MM.1S (cell line): Measurements from ENCODE around the gene CABLES1.

Source experiments
- DNase-seq: peaks from one replicate; pipeline ENCODE4 v3.0.0-alpha.2; 2015
- H2AFZ ChIP-seq: fragments of 300-600 bp; sonication (generic); 2 replicates; pipeline ENCODE4 v1.6.0; 2016; ENCODE audit warnings: antibody characterized with exemption, low read length
- H3F3A ChIP-seq: fragments of 300-600 bp; sonication (generic); 2 replicates; pipeline ENCODE4 v1.6.1; 2016; ENCODE audit warnings: mild to moderate bottlenecking, antibody characterized with exemption, low read length, moderate library complexity, mixed read lengths; ENCODE audit not compliant: insufficient read depth
- H3K27ac ChIP-seq: fragments of 300-600 bp; sonication (generic); 2 replicates; pipeline ENCODE4 v1.5.1; 2016; ENCODE audit warnings: mild to moderate bottlenecking, low read length
- H3K27me3 ChIP-seq: fragments of 300-600 bp; sonication (generic); replicated peaks from 2 replicates; pipeline ENCODE4 v1.6.0; 2016; ENCODE audit warnings: low read length; ENCODE audit not compliant: insufficient read depth
- H3K36me3 ChIP-seq: fragments of 300-600 bp; sonication (generic); replicated peaks from 2 replicates; pipeline ENCODE4 v1.6.1; 2016; ENCODE audit warnings: mild to moderate bottlenecking, low read length, mixed read lengths; ENCODE audit not compliant: insufficient read depth
- H3K4me1 ChIP-seq: fragments of 300-600 bp; sonication (generic); 2 replicates; pipeline ENCODE4 v1.6.1; 2016; ENCODE audit warnings: low read length, mixed read lengths
- H3K4me2 ChIP-seq: fragments of 300-600 bp; sonication (generic); 2 replicates; pipeline ENCODE4 v1.6.0; 2016; ENCODE audit warnings: low read depth, low read length
- H3K4me3 ChIP-seq: fragments of 300-600 bp; sonication (generic); 2 replicates; pipeline ENCODE4 v1.5.1; 2016; ENCODE audit warnings: low read length, mixed read lengths
- H3K79me2 ChIP-seq: fragments of 300-600 bp; sonication (generic); 2 replicates; pipeline ENCODE4 v1.6.1; 2016; ENCODE audit warnings: mixed run types, low read length, mixed read lengths
- H3K9ac ChIP-seq: fragments of 300-600 bp; sonication (generic); 2 replicates; pipeline ENCODE4 v1.6.1; 2016; ENCODE audit warnings: low read length, mixed read lengths
- H3K9me2 ChIP-seq: fragments of 300-600 bp; sonication (generic); replicated peaks from 2 replicates; pipeline ENCODE4 v1.6.1; 2016; ENCODE audit warnings: mild to moderate bottlenecking, low read length, mixed read lengths; ENCODE audit not compliant: insufficient read depth
- H3K9me3 ChIP-seq: fragments of 300-600 bp; sonication (generic); replicated peaks from 2 replicates; pipeline ENCODE4 v1.6.1; 2016; ENCODE audit warnings: mild to moderate bottlenecking, low read length, mixed read lengths; ENCODE audit not compliant: insufficient read depth
- H4K20me1 ChIP-seq: fragments of 300-600 bp; sonication (generic); 2 replicates; pipeline ENCODE4 v1.6.1; 2016; ENCODE audit warnings: mild to moderate bottlenecking, low read length, moderate library complexity, mixed read lengths; ENCODE audit not compliant: insufficient read depth
- CTCF ChIP-seq: fragments of 300-600 bp; sonication (generic); IDR thresholded peaks from 2 replicates; pipeline ENCODE4 v1.5.1; 2016; ENCODE audit warnings: antibody characterized with exemption, low read length, mixed read lengths
- EZH2 ChIP-seq: fragments of 300-600 bp; sonication (generic); optimal IDR thresholded peaks from 2 replicates; pipeline ENCODE3; 2017; ENCODE audit warnings: low read depth, mild to moderate bottlenecking, antibody characterized with exemption, low read length, mixed read lengths
- EZH2phosphoT487 ChIP-seq: fragments of 300-600 bp; sonication (generic); IDR thresholded peaks from 2 replicates; pipeline ENCODE4 v1.6.1; 2018; ENCODE audit warnings: antibody characterized with exemption, low read length

Gene CABLES1

GRCh38 chr18:23265682-23266399, 130.6 kb downstream of the CABLES1 start:
- Histone ChIP-seq H3K9me3 (no peaks in the 10 kb centered on the region), H4K20me1 (no peaks in the 10 kb centered on the region), H3K4me3 (no peak overlapping the region), H3K36me3 (no peaks in the 10 kb centered on the region), H2AFZ (no peak overlapping the region), H3K27me3 (no peaks in the 10 kb centered on the region), H3K27ac (no peak overlapping the region), H3K79me2 (no peaks in the 10 kb centered on the region), H3F3A (peaks cover 10% of the 10 kb centered on the region; the same call in 1 of the 2 replicates), H3K9me2 (no peaks in the 10 kb centered on the region), H3K4me2 (no peak overlapping the region), H3K4me1 (peaks cover 5% of the 10 kb centered on the region; the same call in 1 of the 2 replicates), H3K9ac (no peak overlapping the region)
- DNase-seq, result no peak
- TF ChIP-seq EZH2 (no peak), EZH2phosphoT487 (no peak), CTCF (no peak)

DNA sequence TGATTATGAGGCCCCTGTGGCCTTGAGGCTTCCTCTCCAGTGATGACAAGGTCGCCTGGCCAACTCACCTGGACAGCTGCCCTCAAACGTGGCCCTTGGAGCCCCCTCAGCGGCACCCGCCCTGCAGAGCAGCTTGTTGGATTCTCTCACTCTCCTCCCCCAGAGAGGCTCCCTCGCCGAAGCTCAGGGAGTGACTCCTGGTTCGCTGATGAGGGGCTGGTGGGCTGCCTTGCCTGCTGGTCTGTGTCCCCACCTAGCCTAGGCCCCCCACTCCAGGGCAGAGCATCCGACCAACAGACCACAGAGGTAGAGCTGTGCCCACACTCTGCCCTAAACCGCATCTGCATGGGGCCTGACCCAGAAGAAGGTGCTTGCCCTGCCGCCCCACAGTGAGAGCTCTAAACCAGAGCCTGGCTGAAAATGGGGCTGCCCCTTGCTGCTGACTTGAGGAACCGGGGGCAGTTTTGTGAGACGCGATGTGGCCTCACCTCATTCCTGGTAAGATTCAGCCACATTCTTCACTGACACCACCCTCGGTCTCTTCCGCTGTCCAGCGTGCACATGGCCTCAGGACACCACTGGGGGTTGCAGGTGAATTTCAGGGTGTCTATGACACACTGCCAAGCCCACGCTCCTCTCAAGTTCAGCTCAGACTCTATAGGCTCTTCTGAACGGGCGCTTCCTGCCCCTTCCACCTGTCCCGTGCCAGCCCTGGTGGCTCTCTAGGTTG, 131.6 kb downstream of the CABLES1 start:
- H3K9me3 ChIP-seq, result no peaks in the 10 kb centered on the region
- H3K4me3 ChIP-seq, result no peak overlapping the region
- no peaks in the 10 kb centered on the region for H3K36me3 ChIP-seq
- H3K9ac ChIP-seq, result no peak overlapping the region
- H2AFZ ChIP-seq, result no peak overlapping the region
- H3K9me2 ChIP-seq, result no peaks in the 10 kb centered on the region
- no peaks in the 10 kb centered on the region for H3K79me2 ChIP-seq
- no peaks in the 10 kb centered on the region for H4K20me1 ChIP-seq
- no peak for DNase-seq
- no peak overlapping the region for H3K4me2 ChIP-seq
- H3K4me1 ChIP-seq, result peaks cover 8% of the 10 kb centered on the region
- H3K27ac ChIP-seq, result no peak overlapping the region
- no peaks in the 10 kb centered on the region for H3K27me3 ChIP-seq
- TF ChIP-seq EZH2phosphoT487, result no peak
- TF ChIP-seq CTCF, result no peak
- TF ChIP-seq EZH2, result no peak
- peaks cover 5% of the 10 kb centered on the region; the same call in 1 of the 2 replicates for H3F3A ChIP-seq

DNA sequence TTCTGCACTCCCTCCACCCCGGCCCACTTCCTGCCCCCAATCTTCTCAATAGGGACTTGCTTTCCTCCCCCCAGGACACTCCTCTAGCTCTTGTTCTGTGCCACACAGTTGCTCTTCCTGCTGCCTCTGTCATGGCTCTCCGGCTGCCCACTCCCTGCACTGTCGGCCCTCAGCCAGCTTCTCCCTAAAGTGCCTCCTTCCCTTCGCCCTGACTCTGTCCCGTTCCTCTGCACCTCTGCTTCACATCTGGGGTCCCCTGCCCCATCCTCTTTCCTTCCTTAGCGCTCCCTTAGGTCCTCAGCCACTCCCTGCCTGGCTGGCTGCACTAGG, 132.1 kb downstream of the CABLES1 start:
- Histone ChIP-seq H3F3A (peaks cover 4% of the 10 kb centered on the region; the same call in 1 of the 2 replicates), H3K4me1 (peaks cover 10% of the 10 kb centered on the region), H3K9me2 (no peaks in the 10 kb centered on the region), H3K4me3 (no peak overlapping the region), H3K27ac (no peak overlapping the region), H3K4me2 (no peak overlapping the region), H3K9me3 (no peaks in the 10 kb centered on the region), H3K27me3 (no peaks in the 10 kb centered on the region), H2AFZ (no peak overlapping the region), H3K79me2 (no peaks in the 10 kb centered on the region), H4K20me1 (no peaks in the 10 kb centered on the region), H3K36me3 (no peaks in the 10 kb centered on the region), H3K9ac (no peak overlapping the region)
- no peak for DNase-seq
- TF ChIP-seq EZH2phosphoT487 (no peak), CTCF (no peak), EZH2 (no peak)
